HFFc6 (cell line): ENCODE measurements around the gene KIAA1217. TPM values are rescaled to one million over a fixed set of nuclear protein-coding genes. Genes with fewer than 3 reads are reported as not detected.

Experiments
- DNase-seq: peaks from one replicate; pipeline ENCODE4 v3.0.0-alpha.2; 2018
- H3K27ac Mint-ChIP-seq: 2 replicates; pipeline ENCODE4 v1.8.0; 2020; ENCODE audit warnings: mild to moderate bottlenecking, mixed read lengths
- H3K27me3 Mint-ChIP-seq: 2 replicates; pipeline ENCODE4 v1.8.0; 2021; ENCODE audit warnings: mild to moderate bottlenecking, moderate library complexity, mixed read lengths; ENCODE audit not compliant: insufficient read depth
- H3K36me3 Mint-ChIP-seq: 2 replicates; pipeline ENCODE4 v1.8.0; 2021; ENCODE audit warnings: low read depth, mixed read lengths
- H3K4me1 Mint-ChIP-seq: 2 replicates; pipeline ENCODE4 v1.8.0; 2020; ENCODE audit warnings: low read depth, mixed read lengths
- H3K4me3 Mint-ChIP-seq: 2 replicates; pipeline ENCODE4 v1.8.0; 2020; ENCODE audit warnings: mild to moderate bottlenecking, moderate library complexity, mixed read lengths
- H3K9me3 Mint-ChIP-seq: 2 replicates; pipeline ENCODE4 v1.8.0; 2020; ENCODE audit warnings: mild to moderate bottlenecking, mixed read lengths
- total RNA-seq, 6 experiments: library from RNA; stranded (reverse); fragmentation: NEBNext Ultra II Directional; extraction: Animal tissue kit (Norgen Biotek cat#: 25700); gene quantifications; 2 replicates in 1 of 6; 3 replicates in 5 of 6; pipeline ENCODE4 v1.2.3, GENCODE V29; 2021
- TF ChIP-seq, protein P1 (sequence below): fragments of 200-600 bp; sonication (generic); IDR thresholded peaks from 2 replicates; pipeline ENCODE4 v1.5.0; 2021; ENCODE audit warnings: antibody characterized with exemption, mild to moderate bottlenecking

The KIAA1217 gene
- total RNA-seq, 6 experiments from 2014 or later = 1.3 to 2.1 (median 2.0) TPM

DNA sequence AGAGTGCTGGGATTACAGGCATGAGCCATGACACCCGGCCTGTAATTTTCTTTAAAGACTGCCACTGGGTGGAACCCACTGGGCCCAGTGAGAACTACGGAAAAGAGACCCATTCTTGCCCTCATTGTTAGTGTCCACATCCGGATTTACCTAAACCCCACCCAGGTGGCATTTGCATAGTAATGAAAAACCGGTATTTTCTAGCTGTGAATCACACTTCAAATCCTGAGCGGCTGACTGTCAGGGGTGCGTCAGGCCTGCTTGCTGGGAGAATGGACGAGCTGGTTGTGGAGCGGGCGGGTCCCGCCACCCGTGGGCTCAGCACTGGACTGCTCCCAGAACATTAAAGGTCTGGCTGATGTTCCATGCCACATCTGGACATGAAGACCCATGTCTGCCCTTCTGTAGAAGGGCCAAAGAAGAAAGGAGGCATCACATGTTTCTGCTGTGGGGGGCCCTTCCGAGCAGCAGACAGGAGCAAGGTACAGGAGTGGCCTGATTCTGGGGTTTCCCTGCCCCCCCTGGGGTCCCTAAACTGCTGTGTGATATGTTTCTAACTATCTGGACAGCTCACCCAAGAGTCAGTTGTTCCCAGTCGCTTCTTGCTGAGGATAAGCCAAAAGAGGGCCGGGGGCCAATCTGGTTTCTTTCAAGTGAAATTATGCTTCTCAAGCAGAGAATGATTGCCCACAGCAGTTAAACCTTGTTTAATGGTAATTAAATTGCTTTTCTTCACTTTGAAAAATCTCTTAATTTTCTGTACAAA, 46.4 kb downstream of the KIAA1217 start:
- H3K4me1 Mint-ChIP-seq = no peaks in the 10 kb centered on the region
- H3K9me3 Mint-ChIP-seq = no peaks in the 10 kb centered on the region
- no peaks in the 10 kb centered on the region for H3K36me3 Mint-ChIP-seq
- no peak overlapping the region for H3K27ac Mint-ChIP-seq
- peaks cover 5% of the 10 kb centered on the region; the same call in 1 of the 2 replicates for H3K27me3 Mint-ChIP-seq
- no peak overlapping the region for H3K4me3 Mint-ChIP-seq
- TF ChIP-seq, protein P1, sequence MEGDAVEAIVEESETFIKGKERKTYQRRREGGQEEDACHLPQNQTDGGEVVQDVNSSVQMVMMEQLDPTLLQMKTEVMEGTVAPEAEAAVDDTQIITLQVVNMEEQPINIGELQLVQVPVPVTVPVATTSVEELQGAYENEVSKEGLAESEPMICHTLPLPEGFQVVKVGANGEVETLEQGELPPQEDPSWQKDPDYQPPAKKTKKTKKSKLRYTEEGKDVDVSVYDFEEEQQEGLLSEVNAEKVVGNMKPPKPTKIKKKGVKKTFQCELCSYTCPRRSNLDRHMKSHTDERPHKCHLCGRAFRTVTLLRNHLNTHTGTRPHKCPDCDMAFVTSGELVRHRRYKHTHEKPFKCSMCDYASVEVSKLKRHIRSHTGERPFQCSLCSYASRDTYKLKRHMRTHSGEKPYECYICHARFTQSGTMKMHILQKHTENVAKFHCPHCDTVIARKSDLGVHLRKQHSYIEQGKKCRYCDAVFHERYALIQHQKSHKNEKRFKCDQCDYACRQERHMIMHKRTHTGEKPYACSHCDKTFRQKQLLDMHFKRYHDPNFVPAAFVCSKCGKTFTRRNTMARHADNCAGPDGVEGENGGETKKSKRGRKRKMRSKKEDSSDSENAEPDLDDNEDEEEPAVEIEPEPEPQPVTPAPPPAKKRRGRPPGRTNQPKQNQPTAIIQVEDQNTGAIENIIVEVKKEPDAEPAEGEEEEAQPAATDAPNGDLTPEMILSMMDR = no peak
- DNase-seq = no peak

DNA sequence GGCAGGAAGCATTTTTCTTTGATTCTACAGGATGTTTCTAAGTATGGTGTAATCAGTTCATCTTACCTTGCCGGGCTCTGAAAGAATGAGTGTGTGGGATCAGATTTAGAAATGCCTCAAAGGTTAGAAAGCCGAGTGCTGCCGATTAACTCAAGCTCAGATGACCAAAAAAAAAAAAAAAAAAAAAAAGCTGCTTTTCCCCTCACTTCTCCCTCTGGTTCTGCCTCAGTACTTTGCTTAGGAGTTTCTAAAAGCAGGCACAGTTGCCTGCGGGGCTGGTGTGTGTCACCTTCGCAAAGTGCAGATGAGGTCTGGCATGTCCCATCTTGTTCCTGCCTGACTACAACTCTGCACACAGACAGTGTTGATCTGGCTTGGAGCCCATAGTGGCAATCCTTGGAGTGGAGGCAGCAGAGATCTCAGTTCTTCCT, 47.0 kb downstream of the KIAA1217 start:
- no peak for DNase-seq
- Mint-ChIP-seq H3K27ac (no peak overlapping the region), H3K4me1 (no peaks in the 10 kb centered on the region), H3K27me3 (peaks cover 5% of the 10 kb centered on the region; the same call in 1 of the 2 replicates), H3K9me3 (no peaks in the 10 kb centered on the region), H3K36me3 (no peaks in the 10 kb centered on the region), H3K4me3 (no peak overlapping the region)
- TF ChIP-seq, protein P1 = no peak

DNA sequence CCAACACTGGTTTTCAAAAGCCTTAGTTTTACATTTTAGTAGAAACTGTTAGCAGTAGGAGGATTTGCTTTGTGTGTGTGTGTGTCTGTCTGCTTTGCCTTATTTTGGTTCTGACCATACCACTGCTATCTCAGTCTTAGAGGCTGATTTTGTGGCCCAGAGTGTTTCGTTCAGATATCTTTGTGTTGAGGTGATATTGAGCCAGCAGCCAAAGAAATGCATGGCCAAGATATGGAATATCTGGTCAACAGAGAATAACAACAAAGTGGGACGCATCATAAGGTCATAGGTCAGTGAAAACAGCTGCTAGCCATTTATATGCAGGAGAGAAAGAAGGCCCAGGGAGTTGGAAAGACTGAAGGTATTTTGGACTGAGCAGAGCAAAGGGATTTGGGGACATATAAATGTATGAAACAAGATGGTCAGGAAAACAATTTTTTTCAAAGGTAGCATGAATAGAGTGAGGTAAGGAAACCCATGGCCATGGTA, 47.7 kb downstream of the KIAA1217 start:
- H3K4me1 Mint-ChIP-seq = no peaks in the 10 kb centered on the region

DNA sequence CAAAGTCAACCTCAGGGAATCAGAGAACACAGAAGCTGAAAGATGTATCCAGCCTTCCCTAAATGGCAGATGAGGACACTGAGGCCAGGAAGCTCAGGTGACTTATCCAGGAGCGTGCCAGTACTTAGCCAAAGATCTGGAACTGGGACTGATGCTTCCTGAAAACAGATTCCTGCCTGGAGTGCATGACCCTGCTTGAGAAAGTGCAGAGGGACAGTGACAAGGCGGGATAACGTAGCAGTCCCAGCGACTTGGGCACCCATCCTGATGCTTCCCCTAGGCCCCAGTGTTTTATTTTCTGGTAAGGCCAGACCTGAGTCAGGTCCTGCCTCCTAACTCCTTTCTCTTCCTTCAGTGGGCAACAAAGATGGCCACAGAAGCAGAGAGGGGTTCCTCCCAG, 48.6 kb downstream of the KIAA1217 start:
- no peak for DNase-seq
- Mint-ChIP-seq H3K27me3 (peaks cover 3% of the 10 kb centered on the region; the same call in 1 of the 2 replicates), H3K27ac (no peak overlapping the region), H3K9me3 (no peaks in the 10 kb centered on the region), H3K36me3 (no peaks in the 10 kb centered on the region), H3K4me1 (no peaks in the 10 kb centered on the region), H3K4me3 (no peak overlapping the region)
- TF ChIP-seq, protein P1 = no peak

More for the DNA sequence above, 47.7 kb downstream of the KIAA1217 start:
- H3K4me3 Mint-ChIP-seq = no peak overlapping the region
- H3K9me3 Mint-ChIP-seq = no peaks in the 10 kb centered on the region
- TF ChIP-seq, protein P1 = no peak
- no peak for DNase-seq
- no peaks in the 10 kb centered on the region for H3K36me3 Mint-ChIP-seq
- H3K27ac Mint-ChIP-seq = no peak overlapping the region
- peaks cover 5% of the 10 kb centered on the region; the same call in 1 of the 2 replicates for H3K27me3 Mint-ChIP-seq

DNA sequence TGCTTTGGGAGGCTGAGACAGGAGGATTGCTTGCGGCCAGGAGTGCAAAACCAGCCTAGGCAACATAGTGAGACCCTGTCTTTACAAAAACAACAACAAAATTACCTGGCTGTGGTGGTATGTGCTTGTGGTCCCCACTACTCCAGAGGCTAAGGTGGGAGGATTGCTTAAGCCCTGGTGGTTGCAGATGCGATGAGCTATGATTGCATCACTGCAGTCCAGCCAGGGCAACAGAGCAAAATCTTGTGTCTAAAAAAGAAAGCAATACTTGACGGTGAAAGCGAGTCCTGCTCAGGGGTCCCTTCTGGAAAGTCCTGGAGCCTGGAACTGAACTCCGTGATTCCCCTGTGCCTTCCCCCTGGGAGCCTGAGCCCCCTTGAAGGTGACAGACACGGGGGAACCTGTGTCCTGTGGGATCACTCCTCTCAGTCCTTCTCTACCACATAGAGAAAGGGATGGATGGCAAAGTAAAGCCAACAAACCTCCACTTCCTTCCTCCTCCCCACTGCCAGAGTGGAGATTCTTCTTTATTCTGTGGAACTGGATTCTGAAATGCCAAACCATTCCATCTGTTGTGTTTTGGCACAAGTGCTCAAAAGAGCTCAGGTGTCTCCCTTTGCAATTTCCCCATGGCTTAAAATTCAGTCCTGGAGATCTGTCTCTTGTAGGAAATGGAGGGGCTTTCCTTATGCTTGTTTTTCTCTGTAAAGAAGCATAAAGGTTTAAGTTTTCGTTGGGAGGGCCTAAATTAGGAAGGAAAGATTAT, 50.6 kb downstream of the KIAA1217 start:
- H3K4me1 Mint-ChIP-seq = no peaks in the 10 kb centered on the region
- H3K27me3 Mint-ChIP-seq = no peaks in the 10 kb centered on the region
- H3K9me3 Mint-ChIP-seq = no peaks in the 10 kb centered on the region
- H3K4me3 Mint-ChIP-seq = no peak overlapping the region
- DNase-seq = no peak
- TF ChIP-seq, protein P1 = no peak
- H3K36me3 Mint-ChIP-seq = no peaks in the 10 kb centered on the region
- no peak overlapping the region for H3K27ac Mint-ChIP-seq
